ENCODE data around the gene CENPU.
"Not testable (repeated sequence)": the region's sequence is repeated elsewhere in the genome, so short reads cannot be mapped to it uniquely, and the experiment has no call there.

Gene CENPU

DNA sequence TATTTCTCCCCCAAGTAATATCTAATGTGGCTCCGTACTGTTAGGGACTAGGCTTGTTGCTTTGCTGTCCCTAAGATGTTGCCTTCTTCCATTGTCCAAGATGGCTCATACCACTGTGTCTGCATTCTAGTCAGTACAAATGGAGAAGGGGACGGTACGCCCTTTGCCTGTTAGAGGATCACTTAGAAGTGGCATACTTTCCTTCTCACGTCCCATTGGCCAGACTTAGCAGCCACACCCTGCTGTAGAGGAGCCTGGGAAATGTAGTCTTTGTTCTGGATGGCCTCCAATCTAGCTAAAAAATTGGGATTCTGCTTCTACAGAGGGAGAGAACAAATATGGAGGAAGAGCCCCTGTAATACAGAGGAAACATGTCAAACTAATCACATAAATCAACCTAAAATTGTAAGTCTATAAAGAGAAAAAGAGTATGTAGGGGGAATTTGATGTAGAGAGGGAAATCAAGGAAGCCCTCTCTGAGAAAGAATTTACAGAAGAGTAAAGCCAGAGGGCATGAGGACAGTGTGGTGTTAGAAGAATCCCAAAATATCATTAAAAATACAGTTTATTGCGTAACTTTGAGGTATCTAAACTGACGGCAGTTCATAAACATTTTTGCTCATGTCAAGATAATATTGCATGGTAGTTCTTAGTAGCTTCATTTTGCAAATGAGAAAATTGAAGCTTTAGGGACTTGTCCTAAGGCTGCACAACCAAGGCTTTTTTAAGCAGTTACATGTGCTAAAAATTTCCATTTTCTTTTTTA lies 69.3 kb downstream of the CENPU start:
- no peak for DNase-seq (ENCODE audit: low read depth in 2 of 2)

DNA sequence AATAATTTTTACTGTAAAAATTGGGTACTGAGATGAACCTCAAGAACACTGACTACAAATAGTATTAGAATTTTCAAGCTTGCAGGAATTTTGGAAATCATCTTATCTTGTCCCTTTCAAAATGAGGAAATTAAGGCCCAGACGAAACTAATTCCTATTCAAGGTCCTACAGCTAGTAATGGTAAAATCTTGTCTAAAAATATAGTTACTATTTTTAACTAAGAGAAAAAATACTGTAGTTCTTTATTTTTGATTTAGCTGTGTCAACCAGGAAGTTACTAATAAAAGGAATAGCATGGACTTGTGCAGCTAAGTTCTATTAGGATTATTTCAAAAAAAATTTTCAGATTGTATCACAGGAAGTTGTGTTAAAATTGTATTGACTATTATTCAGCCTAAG lies 71.7 kb downstream of the CENPU start:
- DNase-seq (ENCODE audit: low read depth in 2 of 2): no peak

DNA sequence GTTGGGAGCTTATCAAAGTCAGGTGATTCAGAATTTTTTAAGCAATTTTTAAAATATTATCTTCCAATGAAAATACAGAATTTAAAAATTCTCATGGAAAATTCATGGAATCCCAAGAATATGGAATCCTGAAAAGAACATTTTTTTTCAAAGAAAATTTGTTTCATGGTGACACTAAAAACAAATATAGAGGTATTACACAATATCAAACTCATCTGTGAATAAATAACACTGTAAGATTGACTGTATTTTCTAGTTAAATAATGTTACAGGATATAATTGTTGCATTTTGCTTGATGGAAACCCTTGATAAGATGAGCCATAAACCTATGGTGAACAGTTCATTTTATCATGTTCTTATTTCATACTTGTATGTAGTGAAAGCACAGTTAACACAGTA lies 72.9 kb downstream of the CENPU start:
- DNase-seq (ENCODE audit: low read depth in 2 of 2): no peak

DNA sequence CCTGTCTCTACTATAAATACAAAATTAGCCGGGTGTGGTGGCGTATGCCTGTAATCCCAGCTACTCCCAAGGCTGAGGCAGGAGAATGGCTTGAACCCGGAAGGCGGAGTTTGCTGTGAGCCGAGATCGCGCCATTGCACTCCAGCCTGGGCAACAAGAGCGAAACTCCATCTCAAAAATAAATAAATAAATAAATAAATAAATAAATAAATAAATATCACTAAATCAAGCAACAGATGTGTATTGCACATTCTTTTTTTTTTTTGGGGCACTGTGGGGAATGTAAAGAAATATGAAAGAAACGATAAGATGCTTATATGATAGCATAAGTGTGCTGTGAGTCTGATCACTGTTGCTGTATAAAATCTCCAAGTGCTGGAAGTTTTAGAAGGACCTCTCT lies 76.1 kb downstream of the CENPU start:
- DNase-seq (ENCODE audit: low read depth in 2 of 2): not testable (repeated sequence)

DNA sequence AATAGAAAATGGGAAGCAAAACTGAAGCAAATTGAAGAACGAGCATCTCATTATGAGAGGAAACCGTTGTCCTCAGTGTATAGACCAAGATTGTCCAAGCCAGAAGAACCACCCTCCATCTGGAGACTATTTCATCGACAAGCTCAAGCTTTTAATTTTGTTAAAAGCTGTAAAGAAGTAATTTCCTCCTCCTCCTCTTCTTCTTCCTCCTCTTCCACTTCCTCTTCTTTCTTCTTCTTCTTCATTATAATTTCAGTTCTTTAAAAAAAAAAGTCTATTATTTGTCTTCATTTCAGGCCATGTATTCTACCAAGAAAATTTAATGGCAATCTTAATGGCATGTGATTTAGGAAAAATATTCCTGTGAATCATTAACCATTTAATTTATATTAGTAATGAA lies 76.8 kb downstream of the CENPU start:
- DNase-seq (ENCODE audit: low read depth in 2 of 2): no peak

DNA sequence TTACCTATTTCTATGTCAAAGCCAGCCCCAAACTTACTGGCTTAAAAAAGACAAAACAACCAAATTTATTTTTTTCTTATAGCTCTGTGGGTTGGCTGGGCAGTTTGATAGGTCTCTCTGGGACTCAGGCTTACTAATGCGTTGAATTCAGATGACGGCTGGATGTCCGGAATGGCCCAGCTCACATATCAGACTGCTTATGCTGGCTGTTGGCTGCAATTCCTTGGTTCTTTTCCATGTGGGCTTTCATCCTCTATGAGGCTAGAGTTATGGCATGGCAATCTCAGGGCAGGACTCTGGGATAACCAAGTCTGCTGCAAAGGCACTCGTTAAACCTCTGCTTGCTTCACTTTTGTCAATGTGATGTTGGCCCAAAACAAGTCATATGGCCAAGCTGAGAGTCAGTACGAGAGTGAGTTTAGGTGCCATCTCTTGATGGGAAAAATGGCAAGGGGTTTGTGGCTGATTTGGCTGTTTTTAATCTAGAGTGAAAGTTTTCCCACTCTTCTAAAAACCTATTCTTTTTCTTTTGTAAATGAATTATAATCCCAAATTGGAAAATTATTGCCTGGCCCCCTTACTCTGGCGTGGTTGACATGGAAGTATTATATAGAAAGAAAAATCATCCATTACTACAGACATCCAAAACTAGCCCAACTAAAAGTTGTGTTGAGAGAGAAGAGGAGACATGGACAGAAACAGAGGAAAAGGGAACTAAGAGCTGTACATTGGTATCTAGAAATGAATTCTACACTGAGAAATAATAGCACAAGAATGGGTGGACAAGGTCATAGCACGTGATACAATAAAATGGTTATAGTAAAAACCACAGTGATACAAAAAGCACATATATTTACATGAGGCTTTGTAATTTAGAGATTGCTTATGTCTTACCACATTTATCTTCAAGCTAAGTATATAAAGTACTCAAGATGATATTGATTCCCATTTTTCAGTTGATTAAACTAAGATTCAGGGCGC lies 77.7 kb downstream of the CENPU start:
- no peak for DNase-seq (ENCODE audit: low read depth in 2 of 2)

DNA sequence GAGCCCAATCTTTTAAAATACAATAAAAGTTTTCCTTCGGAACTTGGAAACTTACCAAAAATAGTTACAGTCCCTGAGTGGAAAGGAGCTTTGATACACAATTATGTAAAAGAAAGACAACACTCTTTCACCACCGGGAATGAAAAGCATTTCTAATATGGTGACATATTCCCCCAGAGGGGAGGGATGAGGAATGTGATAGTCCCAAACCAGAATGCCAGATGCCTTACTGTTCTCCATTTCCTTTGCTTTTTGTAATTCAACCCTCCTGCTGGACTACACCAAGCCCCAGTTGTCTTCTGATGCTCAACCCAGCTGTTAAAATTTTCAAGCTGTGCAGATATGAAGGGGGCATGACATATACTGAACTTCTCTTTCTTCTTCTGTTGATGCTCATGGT lies 80.2 kb downstream of the CENPU start:
- no peak for DNase-seq (ENCODE audit: low read depth in 2 of 2)

DNA sequence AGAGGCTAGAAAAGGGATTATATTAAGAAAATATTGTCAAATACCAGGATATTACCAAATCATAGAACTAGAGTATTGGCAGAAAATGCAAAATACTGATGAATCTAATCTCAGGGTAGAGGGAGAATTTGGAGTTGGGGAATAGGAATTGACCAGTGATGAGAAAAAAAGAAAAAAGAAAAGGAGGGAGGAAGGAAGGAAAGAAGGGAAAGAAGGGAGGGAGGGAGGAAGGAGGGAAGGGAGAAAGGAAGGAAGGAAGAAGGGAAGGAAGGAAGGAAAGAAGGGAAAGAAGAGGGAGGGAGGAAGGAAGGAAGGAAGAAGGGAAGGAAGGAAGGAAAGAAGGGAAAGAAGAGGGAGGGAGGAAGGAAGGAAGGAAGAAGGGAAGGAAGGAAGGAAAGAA lies 81.2 kb downstream of the CENPU start:
- DNase-seq (ENCODE audit: low read depth in 2 of 2): not testable (repeated sequence)

DNA sequence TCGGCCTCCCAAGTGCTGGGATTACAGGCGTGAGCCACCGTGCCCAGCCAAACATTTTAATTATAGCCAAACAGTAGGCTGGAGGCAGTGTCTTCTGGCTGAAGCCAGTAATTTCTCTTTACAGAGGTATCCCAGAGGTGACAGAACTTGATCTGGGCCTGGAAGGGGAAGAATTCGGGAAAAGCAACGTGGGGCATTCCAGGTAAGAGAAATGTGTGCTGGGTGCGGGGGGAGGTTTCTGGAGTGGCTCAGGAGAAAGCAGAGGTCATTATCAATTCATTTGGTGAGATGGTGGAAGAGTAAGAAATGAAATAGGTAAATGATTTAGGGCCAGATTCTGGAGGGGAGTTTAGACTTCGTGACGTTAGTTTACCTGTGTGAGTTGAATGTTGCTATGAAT lies 82.0 kb downstream of the CENPU start:
- no peak for DNase-seq (ENCODE audit: low read depth in 2 of 2)

DNA sequence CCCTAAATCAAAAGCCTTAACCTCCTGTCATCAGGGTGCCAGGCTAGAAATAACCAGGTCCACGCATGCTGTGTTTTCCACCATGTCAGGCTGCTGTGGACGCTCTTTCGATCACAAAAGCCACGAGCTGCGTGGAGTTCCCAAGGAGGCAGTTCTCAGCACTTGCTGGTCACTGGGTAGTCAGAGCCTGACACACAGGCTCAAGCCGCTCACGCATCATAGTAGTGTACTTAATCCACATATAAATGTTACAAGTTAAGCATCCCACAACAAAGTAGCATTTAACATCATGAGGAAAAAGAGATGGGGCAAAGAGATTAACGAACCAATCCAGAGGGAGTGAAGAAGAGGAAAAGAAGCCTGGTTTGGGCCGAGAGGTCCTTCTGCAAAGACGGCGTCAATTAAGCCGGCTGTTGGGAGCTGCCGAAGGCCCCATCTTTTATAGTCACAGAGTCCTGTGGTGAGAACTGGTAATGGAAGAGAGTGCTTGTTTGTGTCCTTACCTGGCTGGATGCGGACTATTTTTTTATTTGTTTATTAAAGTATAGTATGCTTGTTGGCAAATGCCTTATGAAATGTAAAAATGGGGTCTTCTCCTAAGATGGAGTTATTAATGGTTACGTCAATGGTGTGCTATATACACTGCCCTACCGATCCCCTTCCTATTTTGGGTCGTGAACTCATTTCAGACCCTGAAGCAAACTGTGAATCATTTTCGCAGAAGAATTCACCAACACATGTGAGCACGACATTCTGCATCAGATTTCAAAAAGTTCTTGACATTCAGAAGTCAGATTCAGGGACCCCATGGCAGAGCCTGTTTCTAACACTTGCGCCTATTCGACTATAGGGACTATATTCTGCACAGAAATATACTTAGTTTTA lies 83.7 kb downstream of the CENPU start:
- no peak for DNase-seq (ENCODE audit: low read depth in 2 of 2)

DNA sequence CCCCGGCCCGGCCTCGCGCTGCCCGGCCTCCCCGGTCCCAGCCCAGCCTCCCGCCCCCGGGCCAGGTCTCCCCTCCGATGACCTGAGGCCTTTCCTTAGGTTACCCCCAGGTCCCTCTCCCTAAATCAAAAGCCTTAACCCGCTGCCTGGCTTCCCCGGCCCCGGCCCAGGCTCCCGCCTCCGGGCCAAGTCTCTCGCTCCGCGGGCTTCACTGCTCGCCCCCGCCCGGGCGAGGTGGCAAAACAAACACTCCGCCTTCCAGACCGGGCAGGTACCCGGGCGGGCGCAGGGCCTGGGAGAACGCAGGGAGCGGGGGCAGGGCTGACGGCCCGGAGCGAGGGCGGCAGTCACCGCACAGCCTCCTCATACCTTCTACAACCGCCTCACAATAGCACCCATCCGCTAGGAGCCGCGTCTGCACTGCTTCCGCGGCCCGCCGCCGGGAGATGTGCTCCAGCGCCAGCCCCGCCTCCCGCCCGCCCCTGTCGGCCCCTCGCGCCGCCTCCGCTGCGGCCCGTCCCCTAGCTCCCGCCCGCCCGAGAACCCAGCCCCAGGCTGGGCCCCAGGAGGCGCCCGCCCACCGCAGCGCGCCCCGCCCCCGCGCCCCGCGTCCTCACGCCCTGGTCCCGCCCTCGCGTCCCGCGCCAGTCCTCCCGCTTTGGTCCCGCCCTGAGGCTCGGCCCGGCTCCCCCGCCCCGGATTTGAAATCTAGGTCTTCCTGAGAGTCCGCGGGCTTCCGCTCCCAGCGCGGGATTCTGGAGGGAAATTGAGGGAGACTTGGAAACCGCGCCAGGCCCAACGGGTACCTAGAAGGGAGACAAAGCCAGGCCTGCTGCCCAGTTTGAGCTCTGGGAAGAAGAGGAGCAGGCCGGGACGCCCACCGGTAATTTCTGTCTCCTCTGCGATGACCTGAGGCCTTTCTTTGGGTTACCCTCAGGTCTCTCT lies 84.6 kb downstream of the CENPU start, which contains the start of the genes CASP3 and PRIMPOL:
Gene CASP3, minus strand, starts transcription at position 422 of the 945 bp plus-strand sequence. CDS start 10,994 bp downstream, outside the sequence.
Gene PRIMPOL, plus strand, starts transcription at position 713 of the 945 bp plus-strand sequence. CDS start 7,403 bp downstream, outside the sequence.
- peak; percentile 94 to 96 for DNase-seq (ENCODE audit: low read depth in 2 of 2)

DNA sequence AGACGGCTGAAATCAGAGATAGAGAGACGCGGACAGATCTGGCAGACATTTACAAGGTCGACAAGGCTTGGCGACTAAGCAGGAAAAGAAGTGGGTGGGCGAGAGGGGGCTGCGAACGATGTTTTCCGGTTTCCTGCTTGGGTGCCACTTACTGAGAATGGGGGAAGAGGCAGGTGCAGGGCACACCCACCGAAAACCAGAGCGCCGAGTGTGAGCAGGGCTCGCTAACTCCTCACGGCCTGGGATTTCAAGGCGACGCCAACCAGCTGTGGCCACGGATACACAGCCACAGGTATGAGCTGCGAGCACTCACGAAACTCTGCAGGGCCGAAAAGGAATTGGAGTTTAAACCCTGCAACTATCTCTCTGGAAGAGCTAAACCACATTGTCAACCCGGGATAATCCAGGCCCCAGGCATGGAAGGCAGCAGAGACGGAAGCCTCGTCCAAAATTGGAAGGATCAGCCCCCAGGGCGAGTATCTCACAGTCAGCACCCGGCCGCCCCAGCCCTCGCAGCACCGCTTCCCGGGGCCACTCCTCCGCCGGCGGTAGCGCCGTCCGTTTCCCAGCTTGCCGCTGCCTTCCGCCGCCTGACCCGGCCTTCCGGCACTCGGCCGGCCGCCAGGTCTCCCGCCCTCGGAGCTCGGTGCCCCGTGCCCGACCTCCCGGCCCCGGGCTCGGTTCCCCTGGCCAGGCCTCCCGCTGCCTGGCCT lies 85.4 kb downstream of the CENPU start:
- DNase-seq (ENCODE audit: low read depth in 2 of 2): peak; percentile 16 to 32

DNA sequence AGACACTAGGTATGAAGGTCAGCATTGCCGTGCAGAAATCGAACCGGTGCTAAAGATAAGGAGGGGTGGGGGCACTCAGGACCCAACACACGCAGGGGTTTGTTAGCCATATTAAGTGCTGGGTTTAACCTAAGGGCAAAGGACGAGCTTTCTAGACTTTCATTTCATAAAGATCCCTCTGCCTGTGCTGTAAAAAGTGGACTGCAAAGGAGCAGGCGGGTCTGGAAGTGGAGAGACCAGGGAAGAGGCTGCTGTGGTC lies 85.9 kb downstream of the CENPU start:
- DNase-seq (ENCODE audit: low read depth in 2 of 2): no peak

DNA sequence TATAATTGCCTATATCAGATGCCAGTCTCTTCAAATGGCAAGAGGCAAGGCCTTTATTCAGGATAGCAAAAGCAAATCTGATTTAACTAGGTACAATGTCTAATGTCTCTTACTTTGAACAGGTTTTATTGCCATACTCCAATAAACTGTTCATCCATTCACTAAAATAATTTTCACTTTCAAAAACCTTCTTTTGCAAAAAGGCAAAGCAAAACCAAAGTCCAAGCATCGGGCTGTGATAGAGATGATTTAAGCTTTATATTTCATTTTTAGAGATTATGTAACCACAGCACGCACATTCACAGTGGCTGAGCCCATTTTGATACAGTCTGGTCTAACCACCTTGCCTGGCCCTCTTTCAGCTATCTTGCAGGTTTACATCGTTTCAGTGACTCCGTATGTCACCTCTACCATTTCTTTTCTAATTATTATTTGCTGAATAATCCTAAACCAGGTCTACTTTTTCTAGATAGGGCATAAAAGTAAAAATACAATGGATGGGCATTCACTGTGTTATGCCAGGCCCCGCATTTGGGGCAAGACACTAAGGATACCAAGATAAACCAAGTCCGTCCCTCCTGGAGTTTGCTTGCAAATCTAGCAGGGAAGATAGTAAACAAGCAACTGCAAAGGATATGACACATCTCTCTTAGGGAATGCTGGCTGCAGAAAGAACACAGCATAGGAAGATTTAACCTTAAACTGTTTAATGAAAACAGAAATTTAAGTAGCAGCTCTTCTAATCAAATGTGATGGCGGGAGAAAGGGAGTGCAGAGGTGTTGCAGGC lies 86.4 kb downstream of the CENPU start:
- DNase-seq (ENCODE audit: low read depth in 2 of 2): no peak

DNA sequence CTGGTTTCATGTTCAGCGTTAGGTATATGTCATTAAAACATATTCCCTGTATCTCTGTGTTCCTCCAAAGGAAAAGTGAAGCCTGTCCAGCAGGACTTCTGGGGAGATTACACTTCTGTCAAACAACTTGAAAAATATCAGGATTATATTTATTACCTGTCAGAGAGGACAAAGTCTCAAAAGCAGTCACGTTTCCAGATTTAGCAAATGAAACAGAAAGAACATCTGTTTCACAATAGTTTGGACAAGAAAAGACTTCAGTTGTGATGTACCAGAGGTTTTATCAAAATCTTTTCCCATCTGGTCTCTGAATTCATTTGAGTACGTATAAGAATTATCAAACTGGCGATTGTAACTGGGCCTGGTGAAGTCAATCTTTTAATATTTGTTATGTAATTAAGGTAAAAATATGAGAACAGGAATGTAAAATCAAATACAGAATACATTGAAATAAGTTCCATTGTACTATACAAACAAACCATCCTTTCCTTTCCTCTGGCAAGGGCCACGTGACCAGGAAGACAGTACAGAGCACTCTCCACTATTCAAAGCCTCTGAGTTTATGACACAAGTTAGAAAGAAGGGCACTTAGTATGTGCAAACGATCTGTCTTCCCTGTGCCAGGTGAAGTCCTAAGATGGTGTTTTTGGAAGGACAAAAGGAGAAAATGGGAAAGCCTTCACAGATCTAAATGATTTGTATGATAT lies 87.8 kb downstream of the CENPU start:
- DNase-seq (ENCODE audit: low read depth in 2 of 2): no peak

DNA sequence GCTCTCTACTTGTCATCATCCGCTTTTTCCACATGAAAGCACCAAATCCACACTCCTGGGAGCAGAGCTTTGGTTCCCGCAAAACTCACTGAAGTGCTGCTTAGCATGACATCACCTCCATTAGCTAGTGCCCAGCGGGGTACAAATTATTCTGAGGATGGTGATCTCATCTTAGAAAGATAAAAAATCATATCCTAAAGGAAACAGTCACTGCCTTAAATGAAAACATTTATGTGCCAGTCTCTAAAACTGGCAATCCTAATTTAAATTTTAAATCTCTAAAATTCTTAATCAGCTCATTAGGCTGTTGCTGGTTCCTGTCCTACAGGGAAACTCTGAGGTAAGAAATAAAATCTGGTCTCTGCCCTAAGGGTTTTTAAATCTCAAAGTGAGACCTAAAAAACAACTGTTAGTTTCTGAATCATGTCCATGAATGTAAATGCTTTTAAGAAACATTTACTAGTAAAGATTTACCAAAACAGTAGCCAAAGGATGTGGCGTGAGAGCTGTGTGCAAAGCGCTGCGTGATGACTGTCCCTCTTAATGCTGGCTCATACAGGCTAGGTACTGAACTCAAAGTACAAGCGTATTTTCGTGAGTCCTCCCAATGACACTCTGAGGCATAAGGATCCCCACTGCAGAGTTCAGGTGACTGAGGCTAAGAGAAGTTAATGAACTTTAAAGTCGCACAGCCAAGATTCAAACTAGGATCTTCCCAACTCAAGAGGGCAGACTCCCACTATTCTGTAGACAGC lies 89.2 kb downstream of the CENPU start:
- no peak for DNase-seq (ENCODE audit: low read depth in 2 of 2)

All from stimulated activated CD4-positive, alpha-beta T cell treated with anti-CD3 and anti-CD28 coated beads, Interleukin-12 subunit alpha, Interleukin-12 subunit beta, amount 100 ng/mL, for 24 hours (primary cell).